Activated CD4-positive, CD25-positive, alpha-beta regulatory T cell treated with anti-CD3 and anti-CD28 coated beads, Interleukin-2, amount 50 U/mL, for 16 hours (primary cell): ENCODE data around the gene TBX4.

Source experiments
- DNase-seq: peaks from one replicate; pipeline ENCODE4 v3.0.0-alpha.2; 2020; ENCODE audit warnings: low read depth, low spot score

TBX4 gene

GRCh38 chr17:61465550-61466237, 13.5 kb downstream of the TBX4 start:
- DNase-seq = no peak

- DNase-seq = no peak
Measured at GRCh38 chr17:61466246-61466645, 14.0 kb downstream of the TBX4 start.

GRCh38 chr17:61467416-61468262, 15.4 kb downstream of the TBX4 start:
- DNase-seq = no peak

- DNase-seq = no peak
Measured at GRCh38 chr17:61468263-61468907, 16.2 kb downstream of the TBX4 start.

GRCh38 chr17:61469474-61469873, 17.3 kb downstream of the TBX4 start:
- no peak for DNase-seq

- no peak for DNase-seq
Measured at GRCh38 chr17:61469949-61470348, 17.7 kb downstream of the TBX4 start.

- DNase-seq = no peak
Measured at GRCh38 chr17:61470530-61471136, 18.4 kb downstream of the TBX4 start.

- no peak for DNase-seq
Measured at GRCh38 chr17:61474235-61474927, 22.2 kb downstream of the TBX4 start.

- DNase-seq = no peak
Measured at GRCh38 chr17:61474934-61475333, 22.7 kb downstream of the TBX4 start.

GRCh38 chr17:61475726-61476125, 23.5 kb downstream of the TBX4 start:
- no peak for DNase-seq

GRCh38 chr17:61476476-61477203, 24.4 kb downstream of the TBX4 start:
- no peak for DNase-seq

- no peak for DNase-seq
Measured at GRCh38 chr17:61477204-61477834, 25.1 kb downstream of the TBX4 start.

- DNase-seq = no peak
Measured at GRCh38 chr17:61478026-61478789, 26.0 kb downstream of the TBX4 start.

- no peak for DNase-seq
Measured at GRCh38 chr17:61478790-61479492, 26.7 kb downstream of the TBX4 start.

GRCh38 chr17:61479493-61480413, 27.5 kb downstream of the TBX4 start:
- DNase-seq = no peak

GRCh38 chr17:61480414-61480807, 28.2 kb downstream of the TBX4 start:
- no peak for DNase-seq

- DNase-seq = no peak
Measured at GRCh38 chr17:61481421-61481820, 29.2 kb downstream of the TBX4 start.

- no peak for DNase-seq
Measured at GRCh38 chr17:61482467-61482866, 30.2 kb downstream of the TBX4 start.
